GM10266 (cell line): ENCODE measurements around the gene GDPD4.

Source experiments
- DNase-seq: peaks from one replicate; pipeline ENCODE4 v3.0.0; 2012; ENCODE audit errors: extremely low spot score
- TF ChIP-seq, protein P1 (sequence below): IDR thresholded peaks from 2 replicates; pipeline ENCODE4 v1.5.1; 2012; ENCODE audit warnings: mild to moderate bottlenecking, low read depth; ENCODE audit not compliant: control insufficient read depth, insufficient read depth; ENCODE audit errors: missing control alignments

Gene GDPD4

DNA sequence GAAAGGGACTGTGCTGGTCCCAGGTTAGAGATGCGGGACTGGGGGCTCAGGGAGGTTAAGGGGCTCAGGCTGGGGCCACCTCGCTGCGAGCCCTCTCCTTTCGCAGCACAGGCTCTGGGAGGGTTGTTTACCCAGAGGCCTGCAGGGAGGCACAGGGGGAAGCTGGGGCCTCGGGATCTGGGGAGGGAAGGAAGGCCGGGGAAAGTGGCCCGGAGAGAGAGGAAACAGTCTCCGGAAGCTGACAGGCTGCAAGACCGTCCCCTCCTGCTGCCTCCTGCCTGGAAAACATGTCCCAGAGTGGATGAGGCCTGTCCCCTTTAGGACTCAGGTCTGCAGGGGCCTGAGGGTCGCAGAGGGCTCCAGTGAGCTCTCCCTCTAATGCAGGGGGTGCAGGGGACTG, 128.0 kb downstream of the GDPD4 start:
- TF ChIP-seq, protein P1, sequence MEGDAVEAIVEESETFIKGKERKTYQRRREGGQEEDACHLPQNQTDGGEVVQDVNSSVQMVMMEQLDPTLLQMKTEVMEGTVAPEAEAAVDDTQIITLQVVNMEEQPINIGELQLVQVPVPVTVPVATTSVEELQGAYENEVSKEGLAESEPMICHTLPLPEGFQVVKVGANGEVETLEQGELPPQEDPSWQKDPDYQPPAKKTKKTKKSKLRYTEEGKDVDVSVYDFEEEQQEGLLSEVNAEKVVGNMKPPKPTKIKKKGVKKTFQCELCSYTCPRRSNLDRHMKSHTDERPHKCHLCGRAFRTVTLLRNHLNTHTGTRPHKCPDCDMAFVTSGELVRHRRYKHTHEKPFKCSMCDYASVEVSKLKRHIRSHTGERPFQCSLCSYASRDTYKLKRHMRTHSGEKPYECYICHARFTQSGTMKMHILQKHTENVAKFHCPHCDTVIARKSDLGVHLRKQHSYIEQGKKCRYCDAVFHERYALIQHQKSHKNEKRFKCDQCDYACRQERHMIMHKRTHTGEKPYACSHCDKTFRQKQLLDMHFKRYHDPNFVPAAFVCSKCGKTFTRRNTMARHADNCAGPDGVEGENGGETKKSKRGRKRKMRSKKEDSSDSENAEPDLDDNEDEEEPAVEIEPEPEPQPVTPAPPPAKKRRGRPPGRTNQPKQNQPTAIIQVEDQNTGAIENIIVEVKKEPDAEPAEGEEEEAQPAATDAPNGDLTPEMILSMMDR: no peak
- DNase-seq: no peak

DNA sequence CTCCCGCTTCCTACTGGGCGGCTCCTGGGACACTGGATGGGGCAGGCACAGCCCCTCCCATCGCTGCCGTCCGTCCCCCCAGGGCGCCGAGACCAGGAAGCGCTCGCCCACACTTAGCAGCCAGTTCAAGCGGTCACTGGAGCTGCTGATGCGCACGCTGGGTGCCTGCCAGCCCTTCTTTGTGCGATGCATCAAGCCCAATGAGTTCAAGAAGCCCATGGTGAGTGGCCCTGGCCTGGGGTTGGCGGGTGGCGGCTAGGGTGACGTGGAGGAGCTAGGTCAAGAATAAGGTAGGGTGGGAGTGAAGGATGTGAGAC, 128.9 kb downstream of the GDPD4 start:
- TF ChIP-seq, protein P1: no peak
- no peak for DNase-seq

GRCh38 chr11:77171885-77172665, 129.4 kb downstream of the GDPD4 start:
- TF ChIP-seq, protein P1: no peak
- no peak for DNase-seq

GRCh38 chr11:77171254-77171653, 130.2 kb downstream of the GDPD4 start:
- TF ChIP-seq, protein P1: no peak
- DNase-seq: no peak

- TF ChIP-seq, protein P1: no peak
Observed at GRCh38 chr11:77170107-77170506, 131.4 kb downstream of the GDPD4 start.

GRCh38 chr11:77167791-77168190, 133.7 kb downstream of the GDPD4 start:
- DNase-seq: no peak
- TF ChIP-seq, protein P1: no peak

More at GRCh38 chr11:77170107-77170506, 131.4 kb downstream of the GDPD4 start:
- DNase-seq: no peak

DNA sequence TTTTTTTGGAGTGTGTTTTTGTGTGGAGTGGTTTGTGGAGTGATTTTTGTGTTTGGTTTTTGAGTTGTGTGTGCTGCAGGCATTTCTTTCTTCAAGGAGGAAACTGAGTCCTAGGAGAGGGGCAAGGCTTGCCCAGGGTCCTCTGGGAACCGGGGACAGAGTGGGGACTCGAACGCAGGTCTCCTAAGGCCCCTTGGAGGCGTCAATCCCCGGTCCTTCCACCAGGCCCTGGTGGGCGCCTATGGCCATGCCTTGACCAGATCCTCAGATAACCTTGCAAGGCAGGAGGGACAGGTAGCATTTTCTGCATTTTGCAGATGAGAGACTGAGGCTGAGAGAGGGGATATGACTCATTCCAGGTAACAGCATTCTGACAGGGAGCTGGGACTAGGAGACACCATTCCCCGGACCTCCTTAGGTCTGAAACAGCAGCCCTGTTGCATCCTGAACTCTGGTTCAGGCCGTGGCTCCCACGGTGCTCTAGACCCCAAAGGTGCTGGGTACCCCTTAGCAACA, 134.3 kb downstream of the GDPD4 start:
- TF ChIP-seq, protein P1: no peak
- no peak for DNase-seq
